GM12892 (cell line): ENCODE results near the gene UVSSA.

Experiments used
- POLR2A ChIP-seq: IDR thresholded peaks from 2 replicates; pipeline ENCODE4 v1.6.1; 2011; ENCODE audit warnings: low read depth, low read length, control low read depth
- POLR2AphosphoS5 ChIP-seq: IDR thresholded peaks from 2 replicates; pipeline ENCODE4 v1.6.1; 2011; ENCODE audit warnings: low read depth, low read length, control low read depth

DNA sequence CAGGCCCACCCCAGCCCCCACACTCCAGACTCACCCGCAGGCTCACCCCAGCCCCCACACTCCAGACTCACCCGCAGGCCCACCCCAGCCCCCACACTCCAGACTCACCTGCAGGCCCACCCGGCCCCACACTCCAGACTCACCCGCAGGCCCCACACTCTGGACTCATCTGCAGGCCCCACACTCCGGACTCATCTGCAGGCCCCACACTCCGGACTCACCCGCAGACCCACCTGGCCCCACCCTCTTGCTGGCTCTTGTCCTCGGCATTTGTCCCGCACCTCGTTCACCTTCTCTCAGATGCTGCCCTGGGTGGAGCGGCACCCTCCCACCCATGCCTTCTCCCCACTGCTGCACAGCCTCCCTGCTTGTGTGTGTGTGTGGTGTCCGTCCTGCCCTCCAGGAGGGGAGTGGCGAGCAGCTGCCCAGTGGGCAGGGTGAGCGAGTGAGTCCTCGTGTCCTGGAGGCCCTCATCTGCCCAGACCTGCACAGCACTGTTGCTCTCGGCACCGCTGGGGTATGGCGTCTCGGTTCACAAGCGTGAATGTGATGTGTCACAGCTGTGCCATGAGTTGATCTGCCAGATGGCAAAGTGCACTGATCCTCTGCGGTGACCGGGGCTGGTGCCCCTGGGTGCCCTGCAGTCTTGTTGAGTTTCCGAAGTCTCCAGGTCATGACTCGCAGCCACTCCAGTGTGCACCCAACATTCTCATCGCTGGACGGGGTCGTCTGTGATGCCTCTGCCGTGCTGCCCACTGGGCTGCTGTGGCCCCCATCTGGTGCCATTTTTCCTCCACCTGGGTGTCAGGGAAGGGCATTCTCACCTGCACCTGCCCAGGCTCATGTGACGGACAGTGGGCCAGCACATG lies 29.6 kb upstream of the UVSSA start:
- TF ChIP-seq POLR2AphosphoS5 (no peak), POLR2A (no peak)
